AG09309 (cell line): ENCODE data around the gene KCNK4.

ENCODE experiments used
- DNase-seq: peaks from one replicate; pipeline ENCODE4 v3.0.0-alpha.2; 2010; ENCODE audit warnings: low read depth
- H3K4me3 ChIP-seq: 2 replicates; pipeline ENCODE4 v1.5.1; 2011; ENCODE audit warnings: mild to moderate bottlenecking, low read depth, low read length, moderate library complexity; ENCODE audit not compliant: control insufficient read depth
- CTCF ChIP-seq: IDR thresholded peaks from 2 replicates; pipeline ENCODE4 v1.5.1; 2011; ENCODE audit warnings: mild to moderate bottlenecking, low read depth, low read length, inconsistent platforms; ENCODE audit not compliant: insufficient read depth, control insufficient read depth; ENCODE audit errors: missing control alignments

Gene KCNK4

GRCh38 chr11:64264371-64264852 is 26.7 kb upstream of the KCNK4 start:
- no peak for TF ChIP-seq CTCF
- no peak for DNase-seq

GRCh38 chr11:64265176-64266160 is 25.6 kb upstream of the KCNK4 start:
- DNase-seq: no peak
- TF ChIP-seq CTCF: no peak
- no peak overlapping the region for H3K4me3 ChIP-seq

More at GRCh38 chr11:64264371-64264852, 26.7 kb upstream of the KCNK4 start:
- H3K4me3 ChIP-seq: no peak overlapping the region

- no peak overlapping the region for H3K4me3 ChIP-seq
- DNase-seq: no peak
- no peak for TF ChIP-seq CTCF
Observed at GRCh38 chr11:64266339-64266738, 24.8 kb upstream of the KCNK4 start.

GRCh38 chr11:64267207-64267945 is 23.7 kb upstream of the KCNK4 start:
- no peak for TF ChIP-seq CTCF
- no peak overlapping the region for H3K4me3 ChIP-seq
- DNase-seq: no peak

GRCh38 chr11:64268025-64268892 is 22.8 kb upstream of the KCNK4 start:
- H3K4me3 ChIP-seq: peak overlapping the region; percentile 60; the same call in 1 of the 2 replicates
- DNase-seq: no peak
- no peak for TF ChIP-seq CTCF
